ENCODE results near the gene SCAI. TPM values are rescaled to one million over a fixed set of nuclear protein-coding genes. Genes with fewer than 3 reads are reported as not detected.
"Not testable (repeated sequence)": the region's sequence is repeated elsewhere in the genome, so short reads cannot be mapped to it uniquely, and the experiment has no call there.

The SCAI gene
- total RNA-seq, 2 experiments from 2014 or later = 21.5 to 25.0 TPM

DNA sequence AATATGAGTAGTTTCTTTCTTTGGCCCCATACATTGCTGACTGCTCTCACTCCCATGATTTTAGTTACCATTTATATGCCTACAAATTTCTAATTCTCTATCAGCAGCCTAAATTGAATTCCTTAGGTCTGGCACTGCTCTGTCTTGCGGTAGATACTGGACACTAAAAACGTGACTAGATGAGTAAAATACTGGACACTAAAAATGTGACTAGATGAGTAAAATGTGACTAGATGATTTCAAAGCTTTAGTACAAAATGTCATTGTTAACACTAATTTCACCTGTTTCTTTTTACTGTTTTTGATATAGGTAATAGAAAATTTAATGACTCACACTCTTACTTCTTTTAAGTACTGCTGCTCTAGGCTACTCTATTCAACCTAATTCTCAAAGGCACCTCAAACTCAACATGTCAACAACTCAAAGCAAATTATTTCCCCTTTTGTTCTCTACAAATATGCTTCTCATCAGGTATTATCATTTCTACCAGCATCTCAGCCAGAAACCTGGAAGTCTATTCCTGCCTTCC, 171.0 kb downstream of the SCAI start:
- Histone ChIP-seq H3K4me1 (ENCODE audit: insufficient read depth, low read length, poor library complexity, severe bottlenecking) (no peaks in the 10 kb centered on the region), H3K79me2 (ENCODE audit: insufficient read depth, low read depth, low read length) (no peaks in the 10 kb centered on the region), H3K4me2 (ENCODE audit: low read length) (no peak overlapping the region), H3K9me2 (ENCODE audit: insufficient read depth, low read length) (no peaks in the 10 kb centered on the region), H2AFZ (ENCODE audit: low read length) (no peak overlapping the region), H3K4me3 (ENCODE audit: low read depth, low read length, poor library complexity, severe bottlenecking) (no peak overlapping the region), H3K27ac (ENCODE audit: low read depth, low read length, poor library complexity, severe bottlenecking) (no peak overlapping the region), H3K9me3 (ENCODE audit: low read length) (no peaks in the 10 kb centered on the region), H4K20me1 (ENCODE audit: insufficient read depth, low read length) (no peaks in the 10 kb centered on the region), H3K36me3 (ENCODE audit: insufficient read depth, low read length) (peaks cover 42% of the 10 kb centered on the region)
- no peak for TF ChIP-seq EZH2phosphoT487 (IDR thresholded peaks at IDR 0.05; ENCODE audit: borderline replicate concordance, low read depth, low read length)
- TF ChIP-seq, protein P1, sequence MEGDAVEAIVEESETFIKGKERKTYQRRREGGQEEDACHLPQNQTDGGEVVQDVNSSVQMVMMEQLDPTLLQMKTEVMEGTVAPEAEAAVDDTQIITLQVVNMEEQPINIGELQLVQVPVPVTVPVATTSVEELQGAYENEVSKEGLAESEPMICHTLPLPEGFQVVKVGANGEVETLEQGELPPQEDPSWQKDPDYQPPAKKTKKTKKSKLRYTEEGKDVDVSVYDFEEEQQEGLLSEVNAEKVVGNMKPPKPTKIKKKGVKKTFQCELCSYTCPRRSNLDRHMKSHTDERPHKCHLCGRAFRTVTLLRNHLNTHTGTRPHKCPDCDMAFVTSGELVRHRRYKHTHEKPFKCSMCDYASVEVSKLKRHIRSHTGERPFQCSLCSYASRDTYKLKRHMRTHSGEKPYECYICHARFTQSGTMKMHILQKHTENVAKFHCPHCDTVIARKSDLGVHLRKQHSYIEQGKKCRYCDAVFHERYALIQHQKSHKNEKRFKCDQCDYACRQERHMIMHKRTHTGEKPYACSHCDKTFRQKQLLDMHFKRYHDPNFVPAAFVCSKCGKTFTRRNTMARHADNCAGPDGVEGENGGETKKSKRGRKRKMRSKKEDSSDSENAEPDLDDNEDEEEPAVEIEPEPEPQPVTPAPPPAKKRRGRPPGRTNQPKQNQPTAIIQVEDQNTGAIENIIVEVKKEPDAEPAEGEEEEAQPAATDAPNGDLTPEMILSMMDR (conservative IDR thresholded peaks at IDR 0.05; ENCODE audit: low read length) = no peak
- ChIA-PET CTCF (ENCODE audit: unreplicated experiment) (no interaction called here), POLR2A (interaction anchor here (0.6 kb wide), 1 partner anchor 22 kb away, joined by 3 read pairs; no protein-coding TSS in a partner anchor)
- BruUV-seq (replicated peaks) = no TSS peak
- DNase-seq (ENCODE audit: low spot score) = no peak
- intact Hi-C loops (cut with micrococcal nuclease; ENCODE audit: unreplicated experiment) = no loop called here

DNA sequence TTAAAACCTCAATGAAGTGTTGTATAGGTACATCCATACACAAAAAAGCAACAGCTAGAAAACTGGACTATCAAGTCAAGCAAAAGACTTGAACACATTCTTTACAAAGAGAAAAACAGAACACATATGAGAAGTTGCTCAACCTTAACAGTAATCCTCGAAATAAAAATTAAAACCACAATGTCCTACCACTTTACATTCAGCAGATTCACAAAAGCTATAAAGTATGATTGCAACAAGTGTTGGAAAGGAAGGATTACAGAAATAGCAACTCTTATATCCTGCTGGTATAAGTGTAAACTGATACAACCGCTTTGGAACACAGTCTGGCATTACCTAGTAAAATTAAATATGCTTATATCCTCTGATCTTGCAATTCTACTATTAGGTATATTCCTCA, 173.9 kb downstream of the SCAI start:
- H3K4me2 ChIP-seq (ENCODE audit: low read length) = no peak overlapping the region
- no peaks in the 10 kb centered on the region for H3K9me3 ChIP-seq (ENCODE audit: low read length)
- H3K79me2 ChIP-seq (ENCODE audit: insufficient read depth, low read depth, low read length) = no peaks in the 10 kb centered on the region
- peaks cover 24% of the 10 kb centered on the region for H3K4me1 ChIP-seq (ENCODE audit: insufficient read depth, low read length, poor library complexity, severe bottlenecking)
- DNase-seq (ENCODE audit: low spot score) = no peak
- H3K27ac ChIP-seq (ENCODE audit: low read depth, low read length, poor library complexity, severe bottlenecking) = no peak overlapping the region
- H4K20me1 ChIP-seq (ENCODE audit: insufficient read depth, low read length) = no peaks in the 10 kb centered on the region
- ChIA-PET POLR2A (interaction anchor here (0.6 to 0.7 kb wide), 3 partner anchors 26 to 210 kb away, joined by 4 read pairs; no protein-coding TSS in a partner anchor), CTCF (ENCODE audit: unreplicated experiment) (interaction anchor here (0.5 kb wide), 1 partner anchor 279 kb away, joined by 6 read pairs; no protein-coding TSS in a partner anchor)
- intact Hi-C loops (cut with micrococcal nuclease; ENCODE audit: unreplicated experiment) = no loop called here
- no peak overlapping the region for H2AFZ ChIP-seq (ENCODE audit: low read length)
- TF ChIP-seq EZH2phosphoT487 (IDR thresholded peaks at IDR 0.05; ENCODE audit: borderline replicate concordance, low read depth, low read length) = no peak
- TF ChIP-seq, protein P1 (conservative IDR thresholded peaks at IDR 0.05; ENCODE audit: low read length) = no peak
- BruUV-seq (replicated peaks) = no TSS peak
- H3K4me3 ChIP-seq (ENCODE audit: low read depth, low read length, poor library complexity, severe bottlenecking) = no peak overlapping the region
- H3K9me2 ChIP-seq (ENCODE audit: insufficient read depth, low read length) = no peaks in the 10 kb centered on the region
- peaks cover 31% of the 10 kb centered on the region for H3K36me3 ChIP-seq (ENCODE audit: insufficient read depth, low read length)

DNA sequence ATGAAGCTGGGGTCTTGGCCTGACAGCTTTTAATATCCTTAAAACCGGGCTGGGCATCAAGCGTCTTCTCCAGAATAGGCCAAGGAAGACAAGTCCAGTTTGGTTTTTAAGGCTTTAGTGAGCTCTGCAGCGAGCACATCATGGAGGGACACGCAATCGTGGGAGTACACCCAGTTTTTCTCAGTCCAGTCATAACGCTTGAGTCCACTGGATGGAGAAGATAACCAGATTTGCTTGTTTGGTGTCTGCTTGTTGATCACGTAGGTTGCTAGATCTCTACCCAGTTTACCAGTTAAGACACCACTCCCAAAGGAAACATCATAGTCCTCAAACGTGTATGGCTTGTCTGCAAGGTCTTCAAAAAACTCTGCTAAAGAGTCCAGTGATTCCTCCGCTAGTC, 175.1 kb downstream of the SCAI start:
- Histone ChIP-seq H3K27ac (ENCODE audit: low read depth, low read length, poor library complexity, severe bottlenecking) (no peak overlapping the region), H3K9me2 (ENCODE audit: insufficient read depth, low read length) (no peaks in the 10 kb centered on the region), H2AFZ (ENCODE audit: low read length) (no peak overlapping the region), H3K36me3 (ENCODE audit: insufficient read depth, low read length) (peaks cover 22% of the 10 kb centered on the region), H3K4me1 (ENCODE audit: insufficient read depth, low read length, poor library complexity, severe bottlenecking) (peaks cover 32% of the 10 kb centered on the region), H4K20me1 (ENCODE audit: insufficient read depth, low read length) (no peaks in the 10 kb centered on the region), H3K4me3 (ENCODE audit: low read depth, low read length, poor library complexity, severe bottlenecking) (no peak overlapping the region), H3K79me2 (ENCODE audit: insufficient read depth, low read depth, low read length) (no peaks in the 10 kb centered on the region), H3K4me2 (ENCODE audit: low read length) (no peak overlapping the region), H3K9me3 (ENCODE audit: low read length) (no peaks in the 10 kb centered on the region)
- POLR2A ChIA-PET = interaction anchor here (1.1 to 1.7 kb wide), 3 partner anchors 11 to 26 kb away, joined by 4 read pairs; no protein-coding TSS in a partner anchor
- DNase-seq (ENCODE audit: low spot score) = no peak
- TF ChIP-seq, protein P1 (conservative IDR thresholded peaks at IDR 0.05; ENCODE audit: low read length) = no peak
- no peak for TF ChIP-seq EZH2phosphoT487 (IDR thresholded peaks at IDR 0.05; ENCODE audit: borderline replicate concordance, low read depth, low read length)
- CTCF ChIA-PET (ENCODE audit: unreplicated experiment) = no interaction called here
- BruUV-seq (replicated peaks) = no TSS peak
- intact Hi-C loops (cut with micrococcal nuclease; ENCODE audit: unreplicated experiment) = no loop called here

DNA sequence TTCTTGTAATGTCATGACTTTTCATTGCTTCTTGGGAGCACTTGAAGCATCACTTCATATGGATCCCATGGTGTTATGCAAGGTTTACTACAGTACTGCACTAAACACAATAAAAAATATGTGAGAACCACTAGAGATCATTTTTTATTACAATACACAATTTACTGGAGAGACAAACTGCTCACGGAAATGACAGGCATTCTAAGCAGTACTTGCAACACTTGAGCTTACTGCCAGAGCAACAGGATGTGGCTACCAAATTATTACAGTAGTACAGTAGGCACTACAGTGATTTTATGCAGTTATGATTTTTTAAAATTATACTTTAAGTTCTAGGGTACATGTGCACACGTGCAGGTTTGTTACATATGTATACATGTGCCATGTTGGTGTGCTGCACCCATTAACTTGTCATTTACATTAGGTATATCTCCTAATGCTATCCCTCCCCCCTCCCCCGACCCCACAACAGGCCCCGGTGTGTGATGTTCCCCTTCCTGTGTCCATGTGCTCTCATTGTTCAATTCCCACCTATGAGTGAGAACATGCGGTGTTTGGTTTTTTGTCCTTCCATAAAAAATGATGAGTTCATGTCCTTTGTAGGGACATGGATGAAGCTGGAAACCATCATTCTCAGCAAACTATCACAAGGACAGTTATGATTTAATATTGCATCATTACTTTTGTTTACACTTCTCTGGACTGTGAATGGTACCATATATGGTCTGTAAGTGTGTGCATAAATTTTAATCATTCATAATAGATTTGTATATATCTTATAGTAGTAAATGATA, 177.4 kb downstream of the SCAI start:
- H3K79me2 ChIP-seq (ENCODE audit: insufficient read depth, low read depth, low read length); BruUV-seq (replicated peaks); H3K9me2 ChIP-seq (ENCODE audit: insufficient read depth, low read length); H3K4me3 ChIP-seq (ENCODE audit: low read depth, low read length, poor library complexity, severe bottlenecking); intact Hi-C loops (cut with micrococcal nuclease; ENCODE audit: unreplicated experiment); H3K9me3 ChIP-seq (ENCODE audit: low read length); H4K20me1 ChIP-seq (ENCODE audit: insufficient read depth, low read length): not testable (repeated sequence)
- POLR2A ChIA-PET = interaction anchor here (0.5 to 3.3 kb wide), 6 partner anchors 9 to 1243 kb away, joined by 4 to 17 read pairs (median 5); no protein-coding TSS in a partner anchor
- Histone ChIP-seq H3K4me1 (ENCODE audit: insufficient read depth, low read length, poor library complexity, severe bottlenecking) (peaks cover 32% of the 10 kb centered on the region), H3K4me2 (ENCODE audit: low read length) (peak overlapping the region; percentile 35), H3K36me3 (ENCODE audit: insufficient read depth, low read length) (peaks cover 14% of the 10 kb centered on the region), H2AFZ (ENCODE audit: low read length) (peak overlapping the region; percentile 58; the same call in 1 of the 2 replicates), H3K27ac (ENCODE audit: low read depth, low read length, poor library complexity, severe bottlenecking) (peak overlapping the region; percentile 69)
- peak; percentile 66 for DNase-seq (ENCODE audit: low spot score)
- CTCF ChIA-PET (ENCODE audit: unreplicated experiment) = interaction anchor here (0.6 kb wide), 1 partner anchor 129 kb away, joined by 3 read pairs; no protein-coding TSS in a partner anchor

Measured in OCI-LY7 (cell line).